ENCODE data around the gene CSN1S1. TPM values are rescaled to one million over a fixed set of nuclear protein-coding genes. Genes with fewer than 3 reads are reported as not detected.
"Not testable (repeated sequence)": the region's sequence is repeated elsewhere in the genome, so short reads cannot be mapped to it uniquely, and the experiment has no call there.

Gene CSN1S1
- not detected for total RNA-seq
- long read RNA-seq, donor 1 = 0 reads
- long read RNA-seq, donor 2 = 0 reads

- intact Hi-C loops (cut with DNase I) = no loop called here
- DNase-seq (ENCODE audit: low spot score) = no peak
Observed at GRCh38 chr4:69930768-69931167, at the start of gene CSN1S1. CSN1S1 (plus strand) TSS chr4:69931068; CDS start chr4:69932556, 1,488 bp downstream.

DNA sequence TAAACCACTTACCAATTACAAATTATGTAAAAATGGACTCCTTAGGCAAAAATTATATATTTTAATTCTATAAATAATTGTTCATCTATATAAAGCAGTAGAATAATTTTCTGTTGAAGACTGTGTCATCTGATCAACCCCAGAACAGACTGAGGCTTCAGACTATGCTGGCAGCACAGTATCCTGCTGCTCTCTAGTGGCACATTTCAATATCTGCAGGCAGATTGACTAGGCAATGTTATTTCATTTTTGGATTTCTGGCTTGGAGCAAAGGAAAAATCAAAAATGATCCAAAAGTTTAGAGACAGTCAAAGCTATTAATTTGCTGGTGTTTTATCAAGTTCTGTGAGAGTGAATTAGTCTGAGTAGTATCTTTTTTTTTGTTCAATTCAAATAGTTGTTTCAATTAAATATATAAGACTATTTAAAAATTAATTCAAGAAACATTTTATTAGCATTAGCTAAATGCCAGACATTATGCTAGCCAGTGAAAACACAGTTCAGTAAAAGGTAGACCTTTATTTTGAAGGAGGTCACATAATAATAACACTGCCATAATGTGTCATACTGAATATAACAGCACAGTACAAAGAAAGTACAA, 49.6 kb upstream of the CSN1S1 start:
- no peak for DNase-seq (ENCODE audit: low spot score)
- intact Hi-C loops (cut with DNase I) = no loop called here

- intact Hi-C loops (cut with DNase I) = no loop called here
- DNase-seq (ENCODE audit: low spot score) = no peak
Observed at GRCh38 chr4:69882150-69882549, 48.7 kb upstream of the CSN1S1 start.

- intact Hi-C loops (cut with DNase I) = no loop called here
- no peak for DNase-seq (ENCODE audit: low spot score)
Observed at GRCh38 chr4:69888336-69888735, 42.5 kb upstream of the CSN1S1 start.

- intact Hi-C loops (cut with DNase I) = no loop called here
- DNase-seq (ENCODE audit: low spot score) = no peak
Observed at GRCh38 chr4:69894186-69894585, 36.7 kb upstream of the CSN1S1 start.

DNA sequence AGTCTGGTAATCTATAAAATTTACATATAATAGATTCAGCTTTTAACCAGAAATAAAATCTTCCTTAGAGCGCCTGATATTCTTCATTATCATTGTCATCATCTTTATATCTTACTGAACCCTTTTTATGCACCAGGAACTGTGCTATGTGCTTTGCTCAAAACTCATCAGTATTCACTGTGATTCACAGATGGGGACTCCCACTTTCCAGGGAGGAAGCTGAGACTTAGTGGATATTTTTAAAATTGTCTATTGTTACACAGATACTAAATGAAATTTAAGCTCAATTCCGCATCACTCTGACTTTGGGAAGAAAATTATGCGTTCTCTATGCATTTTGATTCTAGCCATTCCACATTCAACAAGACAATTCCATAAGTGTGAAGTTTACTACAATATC, 36.1 kb upstream of the CSN1S1 start:
- no peak for DNase-seq (ENCODE audit: low spot score)
- intact Hi-C loops (cut with DNase I) = no loop called here

- no peak for DNase-seq (ENCODE audit: low spot score)
- intact Hi-C loops (cut with DNase I) = no loop called here
Observed at GRCh38 chr4:69896530-69897116, 34.2 kb upstream of the CSN1S1 start.

DNA sequence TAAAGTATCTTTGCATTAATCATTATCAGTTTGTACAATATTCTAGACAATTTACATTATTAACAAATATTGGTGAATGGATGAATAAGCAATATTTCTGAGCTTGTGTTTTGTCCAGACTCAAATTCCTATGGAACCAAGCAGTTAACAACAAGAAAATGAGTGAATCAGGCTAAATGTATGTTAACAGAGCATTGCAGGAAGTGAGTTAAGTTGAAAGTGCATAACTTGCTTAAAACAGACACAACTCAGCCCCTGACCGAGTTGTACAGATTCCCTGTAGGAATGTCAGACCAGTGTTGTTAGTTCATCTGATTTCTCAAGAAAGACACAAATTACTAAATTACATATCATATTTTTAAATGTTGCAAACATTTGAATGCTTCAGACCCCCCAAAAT, 23.7 kb upstream of the CSN1S1 start:
- no peak for DNase-seq (ENCODE audit: low spot score)
- intact Hi-C loops (cut with DNase I) = no loop called here

- intact Hi-C loops (cut with DNase I) = no loop called here
- no peak for DNase-seq (ENCODE audit: low spot score)
Observed at GRCh38 chr4:69909195-69909594, 21.7 kb upstream of the CSN1S1 start.

DNA sequence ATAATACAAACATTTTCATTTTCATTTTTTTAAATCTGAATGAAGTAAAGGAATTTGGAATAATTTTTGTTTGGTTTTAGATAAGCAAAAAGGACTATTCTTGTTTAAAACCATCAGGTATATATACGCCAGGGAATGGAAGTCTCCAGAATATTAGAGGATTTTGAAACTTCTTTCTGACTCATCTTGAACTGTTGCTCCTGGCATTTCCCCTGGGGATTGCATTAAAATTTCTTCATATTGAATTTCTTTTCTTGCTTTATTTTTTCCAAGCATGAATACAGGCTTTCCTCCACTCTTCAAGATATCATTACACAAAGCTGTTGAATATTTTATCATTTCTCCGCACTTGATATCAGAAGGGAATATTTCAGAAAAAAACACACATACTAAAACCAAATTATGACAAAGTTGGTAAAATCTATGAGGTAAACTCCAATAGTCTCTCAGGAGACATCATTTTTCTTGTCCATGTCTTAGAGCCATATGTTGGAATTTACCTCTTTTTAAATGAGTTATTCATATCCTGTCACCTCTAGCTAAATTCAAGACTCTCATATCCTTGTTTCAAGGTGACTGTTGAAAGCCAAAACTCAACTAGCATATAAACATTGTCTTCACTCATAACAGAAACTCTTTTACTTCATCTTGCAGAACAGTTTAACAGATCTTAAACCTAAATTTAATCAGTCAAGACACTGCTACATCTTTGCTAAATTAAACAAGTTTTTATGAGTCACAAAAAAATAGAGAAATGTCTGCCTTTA, 20.7 kb upstream of the CSN1S1 start:
- DNase-seq (ENCODE audit: low spot score) = no peak
- intact Hi-C loops (cut with DNase I) = no loop called here

DNA sequence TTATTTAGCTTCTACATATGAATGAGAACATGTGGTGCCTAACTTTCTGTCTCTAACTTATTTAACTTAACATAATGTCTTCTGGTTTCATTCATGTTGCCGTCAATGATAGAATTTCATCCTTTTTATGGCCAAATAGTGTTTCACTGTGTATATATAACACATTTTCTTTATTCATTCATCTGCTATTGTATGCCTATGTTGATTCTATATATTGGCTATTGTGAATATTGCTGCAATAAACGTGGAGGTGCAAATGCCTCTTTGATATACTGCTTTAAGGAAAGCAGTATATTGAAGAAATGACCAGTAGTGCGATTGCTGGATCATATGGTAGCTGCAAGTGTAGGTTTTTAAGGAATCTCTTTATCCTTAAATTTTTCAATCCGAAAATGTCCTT, 10.0 kb upstream of the CSN1S1 start:
- intact Hi-C loops (cut with DNase I) = no loop called here
- DNase-seq (ENCODE audit: low spot score) = no peak

DNA sequence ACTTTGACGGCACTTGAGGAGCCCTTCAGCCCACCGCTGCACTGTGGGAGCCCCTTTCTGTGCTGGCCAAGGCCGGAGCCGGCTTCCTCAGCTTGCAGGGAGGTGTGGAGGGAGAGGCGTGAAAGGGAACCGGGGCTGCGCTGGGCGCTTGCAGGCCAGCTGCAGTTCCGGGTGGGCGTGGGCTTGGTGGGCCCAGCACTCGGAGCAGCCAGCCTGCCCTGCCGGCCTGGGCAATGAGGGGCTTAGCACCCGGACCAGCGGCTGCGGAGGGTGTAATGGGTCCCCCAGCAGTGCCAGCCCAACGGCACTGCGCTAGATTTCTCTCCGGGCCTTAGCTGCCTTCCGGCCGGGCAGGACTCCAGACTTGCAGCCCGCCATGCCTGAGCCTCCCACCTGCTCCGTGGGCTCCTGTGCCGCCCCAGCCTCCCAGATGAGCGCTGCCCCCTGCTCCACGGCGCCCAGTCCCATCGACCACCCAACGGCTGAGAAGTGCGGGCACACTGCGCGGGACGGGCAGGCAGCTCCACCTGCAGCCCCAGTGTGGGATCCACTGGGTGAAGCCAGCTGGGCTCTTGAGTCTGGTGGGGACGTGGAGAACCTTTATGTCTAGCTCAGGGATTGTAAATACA, 7.0 kb upstream of the CSN1S1 start:
- intact Hi-C loops (cut with DNase I); DNase-seq (ENCODE audit: low spot score): not testable (repeated sequence)

- DNase-seq (ENCODE audit: low spot score) = no peak
- intact Hi-C loops (cut with DNase I) = no loop called here
Observed at GRCh38 chr4:69934150-69934549, 3.3 kb downstream of the CSN1S1 start.

GRCh38 chr4:69936566-69936965, 5.7 kb downstream of the CSN1S1 start:
- intact Hi-C loops (cut with DNase I) = no loop called here
- no peak for DNase-seq (ENCODE audit: low spot score)

- no peak for DNase-seq (ENCODE audit: low spot score)
- intact Hi-C loops (cut with DNase I) = no loop called here
Observed at GRCh38 chr4:69951602-69952001, 20.7 kb downstream of the CSN1S1 start.

DNA sequence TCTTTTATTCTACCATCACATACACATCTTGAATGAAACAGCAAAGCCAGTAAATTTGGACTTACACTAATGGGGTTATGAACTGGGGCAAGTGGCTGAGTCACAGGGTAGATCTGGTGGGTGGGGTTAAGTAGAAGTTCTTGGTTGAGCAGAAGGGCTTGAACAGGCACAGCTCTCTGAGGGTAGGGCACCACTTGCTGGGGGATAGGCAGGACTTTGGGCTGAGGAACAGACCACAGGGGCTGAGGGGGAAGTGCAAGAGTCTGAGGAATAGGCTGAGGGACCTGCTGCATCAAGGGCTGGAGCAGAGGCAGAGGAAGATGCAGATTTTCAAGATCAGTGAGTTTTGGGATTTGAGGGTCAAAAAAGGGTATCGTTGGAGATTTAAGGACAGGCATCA, 26.3 kb downstream of the CSN1S1 start:
- intact Hi-C loops (cut with DNase I) = no loop called here
- no peak for DNase-seq (ENCODE audit: low spot score)

- DNase-seq (ENCODE audit: low spot score) = no peak
- intact Hi-C loops (cut with DNase I) = no loop called here
Observed at GRCh38 chr4:69965628-69966027, 34.8 kb downstream of the CSN1S1 start, which contains the start of gene CSN2. CSN2 (minus strand) TSS chr4:69965728; CDS start chr4:69960995, 4,733 bp downstream.

DNA sequence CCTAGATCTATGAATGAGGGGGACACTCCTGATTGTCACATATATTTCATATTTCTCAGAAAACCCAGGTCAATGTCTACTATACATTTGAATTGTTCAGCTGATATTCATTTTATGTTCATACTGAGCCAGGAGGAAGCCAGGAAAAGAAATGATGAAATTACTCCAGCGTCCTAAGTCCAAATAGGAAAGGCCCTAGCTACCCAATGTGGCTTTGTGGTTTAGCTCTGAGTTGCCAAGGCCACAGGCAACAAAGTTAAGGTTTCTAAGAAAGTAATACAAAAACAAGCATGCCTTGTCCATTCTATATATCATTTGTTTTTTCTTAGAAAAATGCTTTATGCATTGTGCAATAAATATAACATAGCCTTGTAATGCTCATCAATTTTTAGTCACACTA, 39.2 kb downstream of the CSN1S1 start:
- intact Hi-C loops (cut with DNase I) = no loop called here
- DNase-seq (ENCODE audit: low spot score) = no peak

DNA sequence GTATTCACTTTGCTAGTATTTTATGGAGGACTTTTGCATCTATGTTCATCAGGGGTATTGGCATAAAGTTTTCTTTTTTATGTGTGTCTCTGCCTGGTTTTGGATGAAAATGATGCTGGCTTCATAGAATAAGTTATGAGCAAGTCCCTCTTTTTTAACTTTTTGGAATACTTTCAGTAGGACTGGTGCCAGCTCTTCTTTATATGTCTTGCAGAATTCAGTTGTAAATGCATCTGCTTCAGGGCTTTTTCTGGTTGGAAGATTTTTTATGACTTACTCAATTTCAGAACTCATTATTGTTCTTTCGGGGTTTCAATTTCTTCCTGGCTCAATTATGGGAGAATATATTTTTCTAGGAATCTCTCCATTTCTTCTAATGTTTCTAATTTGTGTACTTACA, 43.8 kb downstream of the CSN1S1 start:
- intact Hi-C loops (cut with DNase I) = no loop called here
- DNase-seq (ENCODE audit: low spot score) = no peak

GRCh38 chr4:69977582-69977981, 46.7 kb downstream of the CSN1S1 start:
- no peak for DNase-seq (ENCODE audit: low spot score)
- intact Hi-C loops (cut with DNase I) = no loop called here
